H1 (cell line): ENCODE measurements around the gene SMIM41. TPM values are rescaled to one million over a fixed set of nuclear protein-coding genes. Genes with fewer than 3 reads are reported as not detected.

Experiments used
- CTCF ChIA-PET: fragments of 300-600 bp; sonication (Branson Sonifier 250); formaldehyde crosslinking; loops from one replicate; lab custom pipeline; 2021; ENCODE audit not compliant: partially characterized antibody; lab: Charles Lee
- POLR2A ChIA-PET: fragments of 300-600 bp; sonication (Branson Sonifier 250); formaldehyde crosslinking; loops from one replicate; lab custom pipeline; 2021; ENCODE audit warnings: inconsistent platforms; ENCODE audit not compliant: partially characterized antibody; lab: Charles Lee
- DNase-seq, 2 experiments: peaks; one replicate each; pipeline versions ENCODE4 v3.0.0 to v3.0.0-alpha.2; 2010 to 2022; ENCODE audit warnings: low spot score in 2 of 2, low read depth in 1 of 2, mixed read lengths in 1 of 2
- FAIRE-seq: peaks from 2 replicates; lab custom pipeline; 2011; peaks lifted over from hg19 to GRCh38; lab: Jason Lieb, UNC
- H2AFZ ChIP-seq: 2 replicates; pipeline ENCODE4 v1.8.1; 2012; ENCODE audit warnings: low read length, inconsistent platforms
- H2AK5ac ChIP-seq: 2 replicates; pipeline ENCODE4 v1.6.1; 2013; ENCODE audit warnings: low read depth, low read length
- H2BK120ac ChIP-seq: replicated peaks from 2 replicates; pipeline ENCODE3; 2013; ENCODE audit warnings: low read depth, low read length, inconsistent platforms
- H2BK12ac ChIP-seq: 2 replicates; pipeline ENCODE4 v1.6.1; 2013; ENCODE audit warnings: low read depth, low read length
- H2BK15ac ChIP-seq: 2 replicates; pipeline ENCODE4 v1.6.1; 2013; ENCODE audit warnings: low read length
- H2BK20ac ChIP-seq: 2 replicates; pipeline ENCODE4 v1.6.1; 2013; ENCODE audit warnings: low read length
- H2BK5ac ChIP-seq: 2 replicates; pipeline ENCODE4 v1.6.1; 2013; ENCODE audit warnings: low read depth, low read length
- H3K14ac ChIP-seq: 2 replicates; pipeline ENCODE4 v1.6.1; 2013; ENCODE audit warnings: inconsistent platforms; ENCODE audit not compliant: insufficient read length
- H3K18ac ChIP-seq: 2 replicates; pipeline ENCODE4 v1.6.1; 2013; ENCODE audit warnings: low read length; ENCODE audit errors: extremely low read depth
- H3K23ac ChIP-seq: 2 replicates; pipeline ENCODE4 v1.6.1; 2013; ENCODE audit warnings: inconsistent platforms; ENCODE audit not compliant: insufficient read length
- H3K23me2 ChIP-seq: 2 replicates; pipeline ENCODE4 v1.6.1; 2013; ENCODE audit warnings: low read depth, low read length
- H3K27ac ChIP-seq: 2 replicates; pipeline ENCODE4 v1.6.1; 2011; ENCODE audit warnings: low read depth, low read length, inconsistent platforms
- H3K27me3 ChIP-seq, 4 experiments: replicated peaks in 1 of 4; 1 replicate in 1 of 4; 2 replicates in 3 of 4; pipeline versions ENCODE4 v1.6.1 to v1.8.1; 2011 to 2013; ENCODE audit warnings: low read length in 3 of 4, mild to moderate bottlenecking in 3 of 4, inconsistent platforms in 2 of 4, mixed read lengths in 2 of 4, moderate library complexity in 1 of 4; ENCODE audit not compliant: control insufficient read depth in 3 of 4, insufficient read depth in 3 of 4; ENCODE audit errors: extremely low read depth in 1 of 4
- H3K36me3 ChIP-seq, 4 experiments: 2 replicates each; pipeline versions ENCODE4 v1.6.1 to v1.8.1; 2011 to 2013; ENCODE audit warnings: mild to moderate bottlenecking in 4 of 4, low read length in 3 of 4, moderate library complexity in 2 of 4, control low read depth in 1 of 4, inconsistent platforms in 1 of 4; ENCODE audit not compliant: insufficient read depth in 4 of 4, control insufficient read depth in 2 of 4
- H3K4ac ChIP-seq: replicated peaks from 2 replicates; pipeline ENCODE3; 2013; ENCODE audit warnings: low read length, low read depth, mixed read lengths, inconsistent platforms; ENCODE audit not compliant: insufficient read length
- H3K4me1 ChIP-seq, 4 experiments: replicated peaks in 1 of 4; 1 replicate in 1 of 4; 2 replicates in 3 of 4; pipeline versions ENCODE4 v1.6.1 to v1.8.1; 2011 to 2013; ENCODE audit warnings: low read length in 3 of 4, inconsistent platforms in 2 of 4, mixed read lengths in 1 of 4; ENCODE audit not compliant: insufficient read depth in 4 of 4, control insufficient read depth in 3 of 4
- H3K4me2 ChIP-seq, 2 experiments: 2 replicates each; pipeline versions ENCODE4 v1.6.1 to v1.8.1; 2011 to 2013; ENCODE audit warnings: low read depth in 2 of 2, low read length in 2 of 2, control low read depth in 1 of 2, inconsistent platforms in 1 of 2, mild to moderate bottlenecking in 1 of 2; ENCODE audit not compliant: insufficient read depth in 1 of 2
- H3K4me3 ChIP-seq, 4 experiments: fragments of 200-600, 300-600 bp in 1 of 4; sonication (generic), shearing (Covaris generic), sonication (Bioruptor Twin) in 1 of 4; 2 replicates each; pipeline versions ENCODE4 v1.5.1 to v1.8.1; 2011 to 2016; ENCODE audit warnings: low read length in 4 of 4, low read depth in 3 of 4, control low read depth in 2 of 4, inconsistent platforms in 2 of 4, mild to moderate bottlenecking in 2 of 4, mixed read lengths in 1 of 4, moderate library complexity in 1 of 4; ENCODE audit not compliant: insufficient read depth in 2 of 4; ENCODE audit errors: extremely low read depth in 1 of 4
- H3K56ac ChIP-seq: replicated peaks from 2 replicates; pipeline ENCODE3; 2013; ENCODE audit warnings: low read depth, mild to moderate bottlenecking, mixed read lengths, low read length, inconsistent platforms; ENCODE audit not compliant: insufficient read length
- H3K79me1 ChIP-seq: 2 replicates; pipeline ENCODE4 v1.6.1; 2013; ENCODE audit warnings: low read depth, low read length, control low read depth
- H3K79me2 ChIP-seq, 2 experiments: 2 replicates each; pipeline versions ENCODE4 v1.6.1 to v1.8.1; 2012 to 2013; ENCODE audit warnings: low read length in 2 of 2, mild to moderate bottlenecking in 2 of 2, inconsistent platforms in 1 of 2; ENCODE audit not compliant: insufficient read depth in 2 of 2, control insufficient read depth in 1 of 2
- H3K9ac ChIP-seq, 4 experiments: replicated peaks in 1 of 4; 1 replicate in 1 of 4; 2 replicates in 3 of 4; pipeline versions ENCODE4 v1.6.1 to v1.8.1; 2011 to 2013; ENCODE audit warnings: low read depth in 3 of 4, low read length in 3 of 4, control low read depth in 2 of 4, mild to moderate bottlenecking in 2 of 4, moderate library complexity in 2 of 4, inconsistent platforms in 1 of 4; ENCODE audit errors: extremely low read depth in 1 of 4
- H3K9me3 ChIP-seq, 2 experiments: 2 replicates each; pipeline versions ENCODE4 v1.6.1 to v1.8.1; 2012 to 2013; ENCODE audit warnings: mild to moderate bottlenecking in 2 of 2, moderate library complexity in 2 of 2, control low read depth in 1 of 2, inconsistent platforms in 1 of 2, low read depth in 1 of 2, low read length in 1 of 2, mixed read lengths in 1 of 2; ENCODE audit not compliant: insufficient read depth in 2 of 2
- H4K20me1 ChIP-seq, 2 experiments: replicated peaks in 1 of 2; 2 replicates each; pipeline versions ENCODE3 to v1.8.1; 2011 to 2013; ENCODE audit warnings: inconsistent platforms in 2 of 2, low read length in 2 of 2, mild to moderate bottlenecking in 1 of 2; ENCODE audit not compliant: insufficient read depth in 2 of 2, control insufficient read depth in 1 of 2
- H4K5ac ChIP-seq: 2 replicates; pipeline ENCODE4 v1.6.1; 2013; ENCODE audit warnings: low read length, low read depth, mixed read lengths, inconsistent platforms; ENCODE audit not compliant: insufficient read length
- H4K8ac ChIP-seq: 2 replicates; pipeline ENCODE4 v1.8.0; 2013; ENCODE audit warnings: mild to moderate bottlenecking, moderate library complexity, low read length, inconsistent platforms; ENCODE audit not compliant: insufficient read depth; ENCODE audit errors: extremely low read depth
- H4K91ac ChIP-seq: replicated peaks from 2 replicates; pipeline ENCODE3; 2013; ENCODE audit warnings: low read length, mixed read lengths, inconsistent platforms; ENCODE audit not compliant: insufficient read length
- EP300 ChIP-seq, 2 experiments: IDR thresholded peaks; 1 replicate in 1 of 2; 2 replicates in 1 of 2; pipeline ENCODE4 v1.6.1; 2011 to 2012; ENCODE audit warnings: low read depth in 2 of 2, low read length in 2 of 2, mild to moderate bottlenecking in 2 of 2, borderline replicate concordance in 1 of 2, inconsistent platforms in 1 of 2, moderate library complexity in 1 of 2
- WGBS, 2 experiments: shearing (Covaris generic) in 1 of 2; methylation state at CpG; one replicate each; pipeline versions ENCODE4 v1.1.6 to v1.1.7; 2013 to 2015; ENCODE audit warnings: low lambda C conversion rate in 2 of 2, mixed read lengths in 2 of 2, inconsistent platforms in 1 of 2, low coverage in 1 of 2, missing lambda C conversion rate in 1 of 2; ENCODE audit not compliant: insufficient replicate concordance in 2 of 2, insufficient coverage in 1 of 2, insufficient read length in 1 of 2; ENCODE audit errors: extremely low coverage in 1 of 2, missing lambda C conversion rate in 1 of 2; 5-methylcytosine and 5-hydroxymethylcytosine counted together
- polyA plus RNA-seq, 7 experiments: library from polyadenylated mRNA; depleted of rRNA in 3 of 7; stranded (reverse) in 5 of 7; unstranded in 2 of 7; fragments of >200 nt in 5 of 7; fragments of 200-250 nt in 2 of 7; gene quantifications; 1 replicate in 5 of 7; 2 replicates in 1 of 7; 4 replicates in 1 of 7; pipeline versions ENCODE4 v1.2.1 to v1.2.3, GENCODE V29; 2011 to 2013; ENCODE audit warnings: missing spikeins in 2 of 7, mixed read lengths in 2 of 7
- total RNA-seq: library from RNA; stranded (reverse); fragmentation: NEBNext Ultra II Directional; extraction: Animal tissue kit (Norgen Biotek cat#: 25700); gene quantifications from 2 replicates; pipeline ENCODE4 v1.2.1, GENCODE V29; 2021
- TF ChIP-seq, protein P1 (sequence below): IDR thresholded peaks from 2 replicates; pipeline ENCODE4 v1.6.1; 2012; ENCODE audit warnings: inconsistent platforms

The SMIM41 gene
- total and polyA plus RNA-seq, 2 of the 8 experiments (the other 6 are each of a cell fraction or from before 2014, with no cell fraction given), result 0.28 to 0.98 TPM

GRCh38 chr12:52041035-52041434 lies 38.5 kb upstream of the SMIM41 start:
- H3K4me3 ChIP-seq, result no peak overlapping the region
- DNase-seq, result no peak
- no peak overlapping the region for H2BK120ac ChIP-seq
- H4K20me1 ChIP-seq, result peaks cover 4 to 15% of the 10 kb centered on the region in 2 experiments
- no peak overlapping the region for H3K9ac ChIP-seq
- H2BK12ac ChIP-seq, result no peak overlapping the region
- no peak overlapping the region for H4K5ac ChIP-seq
- no peak overlapping the region for H3K56ac ChIP-seq
- peaks cover 4% of the 10 kb centered on the region for H3K79me1 ChIP-seq
- ChIA-PET CTCF (interaction anchor here (1.0 to 15.8 kb wide), 10 partner anchors 8 to 169 kb away, joined by 3 to 294 read pairs (median 7); partner anchors contain the start of genes ATG101, NR4A1 and SMIM41), POLR2A (interaction anchor here (0.7 to 6.6 kb wide), 9 partner anchors 12 to 55 kb away, joined by 3 to 56 read pairs (median 3); partner anchors contain the start of gene ATG101)
- H3K9me3 ChIP-seq, result no peaks in the 10 kb centered on the region
- H3K18ac ChIP-seq, result no peak overlapping the region
- no peaks in the 10 kb centered on the region; a peak in 2 of 8 replicates for H3K36me3 ChIP-seq
- H2AK5ac ChIP-seq, result no peak overlapping the region
- H2BK15ac ChIP-seq, result no peak overlapping the region
- H3K79me2 ChIP-seq, result peaks cover 0 to 24% of the 10 kb centered on the region in 2 experiments; a peak in 2 of 4 replicates
- H3K4me1 ChIP-seq, result peaks cover 0 to 6% (median 4%) of the 10 kb centered on the region in 4 experiments; a peak in 5 of 7 replicates
- peaks cover 0 to 5% (median 3%) of the 10 kb centered on the region in 4 experiments; a peak in 5 of 7 replicates for H3K27me3 ChIP-seq
- no peak overlapping the region for H4K91ac ChIP-seq
- no peak overlapping the region for H2BK20ac ChIP-seq
- WGBS, 2 experiments, result 77% methylated on average over 3 of the region's 3 CpGs; no CpG with 5 or more reads in 1 of the 2 experiments
- no peak overlapping the region for H2AFZ ChIP-seq
- no peak overlapping the region for H4K8ac ChIP-seq
- no peak overlapping the region for H3K23ac ChIP-seq
- H3K14ac ChIP-seq, result no peak overlapping the region
- peaks cover 2% of the 10 kb centered on the region; the same call in 1 of the 2 replicates for H3K23me2 ChIP-seq
- H3K4me2 ChIP-seq, result no peak overlapping the region
- H3K4ac ChIP-seq, result no peak overlapping the region
- no peak overlapping the region for H3K27ac ChIP-seq
- H2BK5ac ChIP-seq, result no peak overlapping the region
- no peak for FAIRE-seq
- TF ChIP-seq, protein P1, sequence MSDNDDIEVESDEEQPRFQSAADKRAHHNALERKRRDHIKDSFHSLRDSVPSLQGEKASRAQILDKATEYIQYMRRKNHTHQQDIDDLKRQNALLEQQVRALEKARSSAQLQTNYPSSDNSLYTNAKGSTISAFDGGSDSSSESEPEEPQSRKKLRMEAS, result no peak
- TF ChIP-seq EP300 (IDR thresholded peaks at IDR 0.05; ENCODE audit: borderline replicate concordance in 1 of 2, low read depth in 2 of 2, low read length in 2 of 2), result no peak
